DMS153 treated with DMSO at 0.1 percent for 48 hours (cell line): ENCODE results near the gene GNAQ.
"Not testable (repeated sequence)": the region's sequence is repeated elsewhere in the genome, so short reads cannot be mapped to it uniquely, and the experiment has no call there.

Experiments
- DNase-seq: peaks from one replicate; lab custom pipeline; 2025; ENCODE audit not compliant: unreplicated experiment; lab: John Stamatoyannopoulos, UW

GNAQ gene

GRCh38 chr9:77748214-77748772 is 283.3 kb downstream of the GNAQ start:
- no peak for DNase-seq

- DNase-seq: no peak
Measured at GRCh38 chr9:77747163-77747562, 284.4 kb downstream of the GNAQ start.

DNA sequence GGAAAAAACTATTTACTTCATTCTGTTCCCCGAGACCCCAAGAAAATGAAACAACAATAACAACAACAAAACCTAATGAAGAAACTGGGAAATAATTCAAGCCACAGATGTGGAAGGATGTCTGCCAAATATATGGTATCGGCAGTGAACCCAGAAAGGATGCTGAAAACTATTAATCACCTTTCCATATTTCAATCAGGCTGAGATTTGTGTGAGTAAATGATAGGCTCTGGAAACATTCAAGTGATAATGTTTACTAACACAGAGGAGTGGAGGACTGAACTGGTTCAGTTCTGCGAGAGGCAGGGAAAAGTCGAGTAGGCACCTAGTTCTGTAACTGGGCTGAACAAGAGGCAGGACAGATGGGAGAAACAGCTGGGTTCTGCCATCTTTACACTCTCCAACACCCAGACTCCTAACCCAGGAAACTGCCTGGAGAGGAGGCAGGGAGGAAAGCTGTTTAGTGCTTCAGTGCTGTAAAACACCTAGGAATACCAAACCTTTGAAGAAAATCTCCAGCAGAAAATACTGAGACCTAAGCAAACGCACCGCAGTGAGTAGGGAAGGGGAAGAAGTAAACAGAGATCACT is 286.7 kb downstream of the GNAQ start:
- no peak for DNase-seq

DNA sequence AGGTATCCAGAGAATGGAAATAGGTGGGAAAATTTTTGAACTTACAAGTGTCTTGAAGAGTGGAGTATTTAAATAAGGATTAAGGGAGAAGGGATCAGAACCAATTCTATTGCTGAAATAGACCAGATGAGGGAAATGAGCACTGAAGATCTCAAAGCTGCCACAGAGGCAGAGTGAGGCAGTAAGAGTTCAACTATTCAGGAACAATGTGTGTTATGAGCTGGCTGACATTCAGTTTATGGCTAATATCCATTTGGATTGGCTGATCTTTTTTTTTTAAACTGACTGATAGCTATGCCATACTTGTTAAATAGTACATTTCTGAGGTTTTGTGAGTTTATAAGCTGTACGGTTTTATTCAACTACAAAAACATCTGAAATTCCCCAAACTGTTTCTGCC is 288.2 kb downstream of the GNAQ start:
- DNase-seq: no peak

- DNase-seq: no peak
Measured at GRCh38 chr9:77738932-77739331, 292.7 kb downstream of the GNAQ start.

DNA sequence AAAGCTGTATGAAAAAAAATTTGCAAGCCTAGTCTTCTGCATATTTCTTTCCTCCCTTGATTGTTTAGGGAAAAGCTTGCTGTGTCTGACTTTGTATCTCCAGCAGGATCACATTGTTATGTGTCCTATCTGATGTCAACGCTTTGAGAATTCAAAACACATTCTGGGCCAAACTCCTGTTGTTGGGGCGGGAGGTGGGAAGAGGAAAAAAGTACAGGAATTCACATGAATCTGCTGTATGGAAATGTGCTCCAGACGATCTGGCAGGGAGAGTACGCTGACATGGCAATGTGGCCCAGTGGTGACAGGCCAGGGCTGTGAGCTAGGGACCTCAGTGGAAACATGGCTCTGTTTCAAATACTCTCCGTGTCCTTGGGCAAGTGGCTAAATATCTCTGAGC is 296.1 kb downstream of the GNAQ start:
- no peak for DNase-seq

- no peak for DNase-seq
Measured at GRCh38 chr9:77731930-77732329, 299.7 kb downstream of the GNAQ start.

DNA sequence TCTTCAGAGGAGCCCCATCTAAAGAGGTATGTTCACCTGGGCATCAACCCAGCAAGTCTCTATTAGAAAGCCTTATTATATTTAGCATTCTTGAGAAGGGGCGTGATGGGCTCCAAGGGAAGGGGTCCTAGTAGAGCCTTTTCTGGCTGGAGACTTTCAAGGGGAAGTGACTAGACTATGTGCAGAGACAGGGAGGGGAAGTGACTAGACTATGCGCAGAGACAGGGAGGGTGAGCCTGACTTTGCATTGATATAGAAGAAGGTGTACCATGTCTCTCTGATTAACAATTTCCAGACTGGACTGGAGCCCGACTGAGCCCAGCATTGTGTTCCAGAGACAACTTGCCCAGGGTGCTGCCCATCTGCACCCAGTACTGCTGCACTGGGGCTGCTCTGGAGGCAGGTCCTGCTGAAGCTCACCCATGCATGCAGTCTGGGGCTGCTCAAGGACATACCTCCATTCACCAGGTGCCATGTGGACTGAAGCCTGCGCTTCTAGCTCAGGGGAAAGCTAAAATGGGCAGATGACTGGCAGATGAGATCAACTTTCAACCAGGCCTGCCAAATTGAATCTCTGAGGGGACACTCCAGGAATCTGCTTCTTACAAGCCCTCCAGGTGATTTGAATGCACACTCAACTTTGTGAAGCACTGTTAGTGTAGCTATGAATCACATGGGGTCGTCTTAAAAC is 300.5 kb downstream of the GNAQ start:
- DNase-seq: no peak

- DNase-seq: no peak
Measured at GRCh38 chr9:77729177-77729576, 302.4 kb downstream of the GNAQ start.

- no peak for DNase-seq
Measured at GRCh38 chr9:77726814-77727213, 304.8 kb downstream of the GNAQ start.

DNA sequence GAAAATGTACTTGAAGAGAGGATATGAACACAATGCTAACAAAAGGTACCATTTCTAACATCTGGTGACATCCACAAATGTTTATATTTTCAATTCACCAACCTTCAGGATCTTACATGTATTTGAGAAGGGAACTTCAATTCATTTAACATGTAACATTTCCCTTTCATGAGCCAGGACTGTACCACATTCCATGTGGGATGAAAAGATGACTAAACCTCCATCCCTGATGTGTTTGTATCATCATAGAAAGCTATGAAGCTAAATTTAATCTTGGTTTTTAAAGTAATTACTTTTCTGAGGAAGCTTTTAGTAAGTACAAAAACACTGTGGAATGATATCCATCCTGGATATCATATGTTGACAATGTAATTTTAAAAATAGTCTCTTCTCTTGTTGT is 305.3 kb downstream of the GNAQ start:
- DNase-seq: no peak

DNA sequence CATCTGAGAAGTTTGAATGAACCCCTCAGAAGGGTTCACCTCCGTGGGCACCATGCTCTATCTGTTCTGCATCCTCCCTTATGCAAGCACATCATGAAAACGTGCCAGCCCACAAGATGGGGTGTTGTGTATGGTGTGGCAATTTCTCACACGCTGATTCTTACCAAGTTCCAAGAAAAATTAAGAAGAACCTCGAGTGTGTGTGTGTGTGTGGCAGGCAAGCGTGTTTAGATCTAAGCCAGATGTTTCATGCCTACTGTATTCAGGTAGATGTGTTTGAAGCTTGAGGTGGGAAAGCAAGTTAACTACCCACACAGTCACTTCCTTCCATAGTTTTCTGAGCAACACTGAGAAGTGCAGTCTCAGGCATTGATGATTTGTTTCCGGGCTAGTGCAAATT is 305.8 kb downstream of the GNAQ start:
- DNase-seq: no peak

DNA sequence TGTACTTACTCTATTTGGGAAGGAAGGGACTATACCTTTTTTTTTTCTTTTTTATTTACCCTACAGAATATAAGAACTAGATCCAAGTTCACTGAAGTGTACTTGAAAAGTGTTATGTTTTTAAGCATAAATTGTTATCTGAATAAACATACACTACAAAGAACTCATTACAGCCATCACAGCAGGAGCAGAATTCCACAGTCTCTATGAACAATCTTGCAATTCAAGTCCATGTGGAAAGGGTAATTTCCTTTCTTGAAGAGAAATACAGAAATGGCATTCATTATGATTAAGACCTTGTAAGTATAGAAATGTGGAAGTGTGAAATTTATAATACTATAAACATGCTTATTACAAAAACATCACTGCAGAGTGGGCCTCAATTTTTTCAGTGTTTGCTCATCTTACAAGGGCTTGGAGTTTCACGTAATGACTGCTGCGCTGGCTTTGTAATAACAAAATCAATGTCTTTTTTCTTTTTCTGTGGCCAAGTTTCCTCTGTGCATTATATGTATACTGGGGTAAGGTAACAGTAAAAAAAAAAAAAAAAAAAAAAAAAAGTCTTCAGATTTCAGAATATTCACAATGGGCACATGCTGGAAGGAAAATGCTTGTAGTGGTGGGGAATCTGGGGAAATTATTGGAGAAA is 306.4 kb downstream of the GNAQ start:
- DNase-seq: no peak

- not testable (repeated sequence) for DNase-seq
Measured at GRCh38 chr9:77721156-77721555, 310.5 kb downstream of the GNAQ start.

DNA sequence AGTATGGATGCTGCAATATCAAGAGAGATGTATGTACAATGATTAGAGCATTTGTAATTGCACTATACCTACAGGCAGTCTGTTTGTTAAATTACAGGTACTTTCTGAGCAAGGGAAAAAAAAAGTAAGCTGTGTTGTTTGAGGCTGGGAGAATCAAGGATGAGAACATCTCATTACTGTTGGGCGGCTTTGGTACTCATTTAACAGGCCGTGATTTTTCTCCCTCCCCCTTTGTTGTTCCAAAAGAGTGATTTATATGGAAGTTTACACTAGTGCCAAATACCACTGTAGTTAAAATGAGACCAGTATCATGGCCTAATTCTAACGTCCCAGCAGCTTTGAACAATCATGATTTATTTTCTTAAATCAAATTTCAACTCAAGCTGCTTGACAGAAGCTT is 312.3 kb downstream of the GNAQ start:
- no peak for DNase-seq

- not testable (repeated sequence) for DNase-seq
Measured at GRCh38 chr9:77718298-77718640, 313.3 kb downstream of the GNAQ start.

DNA sequence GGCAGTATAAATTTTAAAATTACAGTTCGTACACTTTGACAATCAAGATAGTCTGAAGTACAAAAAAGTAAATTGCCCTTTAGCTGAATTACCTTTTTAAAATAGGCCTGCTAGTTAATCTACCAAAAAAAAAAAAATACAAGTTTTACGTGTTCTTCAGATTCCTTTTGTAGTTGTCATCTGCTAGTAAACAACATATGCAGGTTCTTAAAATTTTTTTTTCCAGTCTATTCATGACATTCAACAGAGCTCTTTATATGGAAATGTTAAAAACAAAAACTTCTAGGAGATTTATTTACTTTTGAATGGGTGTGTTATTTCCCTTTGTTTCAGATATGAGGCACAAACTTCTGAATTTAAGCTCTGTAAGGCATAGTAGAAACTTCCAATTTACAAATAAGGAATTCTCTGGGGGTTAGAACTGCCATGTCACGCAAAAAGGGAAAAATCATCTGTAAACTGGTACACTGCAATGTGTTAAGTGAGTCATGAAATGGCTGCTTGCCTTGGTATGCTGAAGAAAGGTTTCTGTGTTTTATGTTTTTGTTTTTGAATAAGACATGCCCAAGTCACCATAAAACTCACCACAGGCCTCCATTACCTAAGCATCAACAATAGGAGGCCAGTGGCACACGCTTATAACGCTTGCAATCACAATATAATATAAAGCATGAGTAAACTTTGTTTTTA is 313.9 kb downstream of the GNAQ start:
- DNase-seq: not testable (repeated sequence)

- no peak for DNase-seq
Measured at GRCh38 chr9:77714077-77714549, 317.5 kb downstream of the GNAQ start.

- no peak for DNase-seq
Measured at GRCh38 chr9:77712533-77713130, 319.0 kb downstream of the GNAQ start.

GRCh38 chr9:77710965-77711648 is 320.5 kb downstream of the GNAQ start:
- DNase-seq: no peak

- no peak for DNase-seq
Measured at GRCh38 chr9:77710316-77710715, 321.3 kb downstream of the GNAQ start.
